ENCODE data around the gene TBKBP1. TPM values are rescaled to one million over a fixed set of nuclear protein-coding genes. Genes with fewer than 3 reads are reported as not detected.
"Not testable (repeated sequence)": the region's sequence is repeated elsewhere in the genome, so short reads cannot be mapped to it uniquely, and the experiment has no call there.

Gene TBKBP1
- total RNA-seq, 4 donors from 2014 or later: 3.0 to 23.1 (median 5.2) TPM

- H3K27ac ChIP-seq: no peak overlapping the region
- peak in 1 of 3 donors; percentile 11 for DNase-seq
- peaks cover 0 to 8% (median under 1%) of the 10 kb centered on the region in 4 donors for H3K4me1 ChIP-seq
- H3K9me3 ChIP-seq: no peaks in the 10 kb centered on the region
- peaks cover 0 to 6% of the 10 kb centered on the region in 2 donors for H3K27me3 ChIP-seq
- no peak for TF ChIP-seq POLR2A (IDR thresholded peaks at IDR 0.05)
- TF ChIP-seq CTCF (IDR thresholded peaks at IDR 0.05): no peak
- H3K36me3 ChIP-seq: no peaks in the 10 kb centered on the region
- H3K4me3 ChIP-seq: no peak overlapping the region
These were observed 45.2 kb downstream of the TBKBP1 start for GRCh38 chr17:47739150-47739549.

GRCh38 chr17:47739945-47740344, 46.0 kb downstream of the TBKBP1 start:
- H3K4me3 ChIP-seq, H3K27me3 ChIP-seq, H3K9me3 ChIP-seq, H3K4me1 ChIP-seq, H3K36me3 ChIP-seq, H3K27ac ChIP-seq: not testable (repeated sequence)
- DNase-seq: peak in 1 of 3 donors; percentile 12

DNA sequence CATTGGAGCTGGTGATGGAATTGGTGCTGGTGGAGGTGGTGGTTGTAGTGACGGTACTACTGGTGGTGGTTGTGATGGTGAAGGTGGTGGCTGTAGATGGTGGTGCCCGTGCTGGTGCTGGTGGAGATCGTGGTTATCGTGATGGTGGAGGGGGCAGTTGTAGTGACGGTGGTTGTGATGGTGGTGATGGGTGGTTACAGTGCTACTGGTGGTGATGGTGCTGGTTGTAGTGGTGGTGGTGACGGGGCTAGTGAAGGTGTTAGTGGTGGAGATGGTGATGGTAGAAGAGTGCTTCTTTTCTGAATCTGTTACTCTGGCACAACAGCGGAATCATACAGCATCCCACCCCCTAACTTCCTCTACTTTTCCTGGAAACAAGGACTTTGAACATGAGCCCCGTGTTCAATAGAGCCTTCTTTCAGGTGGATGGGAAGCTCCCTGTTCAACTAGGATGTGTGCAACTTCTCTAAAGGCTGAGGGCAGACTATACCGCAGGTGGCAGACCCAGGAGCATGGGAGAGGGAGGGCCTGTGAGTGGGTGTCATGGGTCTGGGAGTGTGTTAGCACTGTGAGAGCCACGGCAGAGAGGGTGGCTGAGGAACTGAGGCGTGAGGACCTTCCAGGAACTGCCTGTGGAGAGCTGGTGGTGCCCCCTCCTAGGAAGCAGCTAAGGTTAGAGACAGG, 47.3 kb downstream of the TBKBP1 start:
- Histone ChIP-seq H3K4me3 (no peak overlapping the region), H3K36me3 (no peaks in the 10 kb centered on the region), H3K27ac (no peak overlapping the region), H3K9me3 (no peaks in the 10 kb centered on the region), H3K27me3 (peaks cover 0 to 5% of the 10 kb centered on the region in 2 donors), H3K4me1 (peaks cover 0 to 7% (median 0%) of the 10 kb centered on the region in 4 donors)
- DNase-seq: peak in 2 of 3 donors; percentile 13 to 44
- TF ChIP-seq POLR2A (IDR thresholded peaks at IDR 0.05): no peak
- no peak for TF ChIP-seq CTCF (IDR thresholded peaks at IDR 0.05)

GRCh38 chr17:47741793-47742145, 47.8 kb downstream of the TBKBP1 start:
- H3K4me3 ChIP-seq: no peak overlapping the region
- TF ChIP-seq CTCF (IDR thresholded peaks at IDR 0.05) (no peak), POLR2A (IDR thresholded peaks at IDR 0.05) (no peak)
- H3K36me3 ChIP-seq: no peaks in the 10 kb centered on the region
- H3K27ac ChIP-seq: no peak overlapping the region
- no peaks in the 10 kb centered on the region for H3K9me3 ChIP-seq
- DNase-seq: peak in 2 of 3 donors; percentile 14
- H3K27me3 ChIP-seq: peaks cover 0 to 5% of the 10 kb centered on the region in 2 donors
- H3K4me1 ChIP-seq: peaks cover 0 to 7% (median 0%) of the 10 kb centered on the region in 4 donors

GRCh38 chr17:47742319-47743181, 48.6 kb downstream of the TBKBP1 start:
- no peak for TF ChIP-seq POLR2A (IDR thresholded peaks at IDR 0.05)
- TF ChIP-seq CTCF (IDR thresholded peaks at IDR 0.05): peak in 2 of 6 experiments; percentile 15 to 31
- DNase-seq: peak in 2 of 3 donors; percentile 45 to 48
- H3K27ac ChIP-seq: no peak overlapping the region
- peaks cover 0 to 5% of the 10 kb centered on the region in 2 donors for H3K27me3 ChIP-seq
- H3K4me1 ChIP-seq: peaks cover 0 to 7% (median 0%) of the 10 kb centered on the region in 4 donors
- H3K9me3 ChIP-seq: no peaks in the 10 kb centered on the region
- no peak overlapping the region for H3K4me3 ChIP-seq
- no peaks in the 10 kb centered on the region for H3K36me3 ChIP-seq

All from Peyer's patch (tissue), 4 donors.